Body of pancreas (tissue), 4 donors: Measurements from ENCODE around the gene SEPSECS.

Experiments
- POLR2A ChIP-seq, 3 donors: fragments of 450-650 bp; IDR thresholded peaks; one replicate each; pipeline ENCODE4 v1.6.1; 2016; ENCODE audit warnings: antibody characterized with exemption in 3 of 3, mild to moderate bottlenecking in 2 of 3
- TF ChIP-seq, protein P1 (sequence below), 7 experiments: fragments of 450-650 bp in 4 of 7; fragments of 200-600 bp in 3 of 7; sonication (generic) in 3 of 7; IDR thresholded peaks; one replicate each; pipeline ENCODE4 v1.5.1; 2016 to 2019; ENCODE audit warnings: antibody characterized with exemption in 7 of 7

DNA sequence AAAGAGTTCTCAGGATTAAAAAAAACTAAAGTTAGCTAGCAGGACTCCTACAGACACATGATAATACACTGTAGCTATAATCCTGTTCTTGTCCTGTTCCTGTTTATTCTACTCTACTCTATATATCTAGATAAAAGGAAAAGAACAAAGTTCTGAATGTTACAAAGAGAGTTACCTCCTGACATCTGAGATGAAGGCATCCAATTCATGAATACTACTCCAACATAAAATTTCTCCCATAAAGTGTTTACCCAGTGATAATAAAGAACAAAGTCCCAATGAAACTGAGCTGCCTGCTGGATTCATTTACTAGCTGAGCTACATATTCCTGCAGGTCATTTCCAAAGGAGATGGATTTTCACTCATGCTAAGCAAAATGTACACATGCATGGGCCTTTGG, 27.1 kb downstream of the SEPSECS start:
- TF ChIP-seq, protein P1, sequence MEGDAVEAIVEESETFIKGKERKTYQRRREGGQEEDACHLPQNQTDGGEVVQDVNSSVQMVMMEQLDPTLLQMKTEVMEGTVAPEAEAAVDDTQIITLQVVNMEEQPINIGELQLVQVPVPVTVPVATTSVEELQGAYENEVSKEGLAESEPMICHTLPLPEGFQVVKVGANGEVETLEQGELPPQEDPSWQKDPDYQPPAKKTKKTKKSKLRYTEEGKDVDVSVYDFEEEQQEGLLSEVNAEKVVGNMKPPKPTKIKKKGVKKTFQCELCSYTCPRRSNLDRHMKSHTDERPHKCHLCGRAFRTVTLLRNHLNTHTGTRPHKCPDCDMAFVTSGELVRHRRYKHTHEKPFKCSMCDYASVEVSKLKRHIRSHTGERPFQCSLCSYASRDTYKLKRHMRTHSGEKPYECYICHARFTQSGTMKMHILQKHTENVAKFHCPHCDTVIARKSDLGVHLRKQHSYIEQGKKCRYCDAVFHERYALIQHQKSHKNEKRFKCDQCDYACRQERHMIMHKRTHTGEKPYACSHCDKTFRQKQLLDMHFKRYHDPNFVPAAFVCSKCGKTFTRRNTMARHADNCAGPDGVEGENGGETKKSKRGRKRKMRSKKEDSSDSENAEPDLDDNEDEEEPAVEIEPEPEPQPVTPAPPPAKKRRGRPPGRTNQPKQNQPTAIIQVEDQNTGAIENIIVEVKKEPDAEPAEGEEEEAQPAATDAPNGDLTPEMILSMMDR (IDR thresholded peaks at IDR 0.05): no peak
- TF ChIP-seq POLR2A (IDR thresholded peaks at IDR 0.05): no peak
